Cardiac muscle cell (in vitro differentiated cells and primary cell): ENCODE data around the gene NEK7. TPM values are rescaled to one million over a fixed set of nuclear protein-coding genes. Genes with fewer than 3 reads are reported as not detected.
A peak's percentile ranks its signal among the peaks of the same experiment; 100 is the strongest.

Experiments
- DNase-seq, 2 donors: peaks; one replicate each; pipeline versions ENCODE4 v3.0.0 to v3.0.0-alpha.2; 2010 to 2017; ENCODE audit warnings: low read depth in 1 of 2, low spot score in 1 of 2
- H3K27ac ChIP-seq: fragments of 200-600 bp; sonication (generic); 2 replicates; pipeline ENCODE4 v1.5.1; 2016
- H3K27me3 ChIP-seq: fragments of 200-600 bp; sonication (generic); 2 replicates; pipeline ENCODE4 v1.6.0; 2016; ENCODE audit warnings: control low read depth
- H3K36me3 ChIP-seq: fragments of 200-600 bp; sonication (generic); 2 replicates; pipeline ENCODE4 v1.5.1; 2016; ENCODE audit warnings: control low read depth
- H3K4me1 ChIP-seq: fragments of 200-600 bp; sonication (generic); 2 replicates; pipeline ENCODE4 v1.8.1; 2017; ENCODE audit warnings: low read depth, mild to moderate bottlenecking, mixed run types
- H3K4me3 ChIP-seq: fragments of 200-600 bp; sonication (generic); 2 replicates; pipeline ENCODE4 v1.5.1; 2016; ENCODE audit warnings: mild to moderate bottlenecking
- H3K9me3 ChIP-seq: fragments of 200-600 bp; sonication (generic); 2 replicates; pipeline ENCODE4 v1.5.1; 2017; ENCODE audit warnings: low read depth, mild to moderate bottlenecking, control low read depth
- CTCF ChIP-seq: IDR thresholded peaks from 2 replicates; pipeline ENCODE4 v1.5.1; 2012; ENCODE audit warnings: low read depth, mild to moderate bottlenecking, low read length
- polyA plus RNA-seq: library from polyadenylated mRNA; unstranded; fragments of >200 nt; fragmentation: Nextera tagmentation; extraction: Ambion mirVana; gene quantifications from 2 replicates; pipeline ENCODE4 v1.2.1, GENCODE V29; 2016
- total RNA-seq: library from RNA; depleted of rRNA; stranded (reverse); fragments of >200 nt; gene quantifications from 2 replicates; pipeline ENCODE4 v1.2.3, GENCODE V29; 2016

NEK7 gene
- total and polyA plus RNA-seq, 2 experiments from 2014 or later = 46.1 to 63.1 TPM

- no peak overlapping the region for H3K27ac ChIP-seq
- no peak for TF ChIP-seq CTCF
- H3K9me3 ChIP-seq = no peaks in the 10 kb centered on the region
- H3K4me3 ChIP-seq = no peak overlapping the region
- no peak for DNase-seq
- H3K36me3 ChIP-seq = no peaks in the 10 kb centered on the region
- H3K4me1 ChIP-seq = peaks cover 8% of the 10 kb centered on the region
- no peaks in the 10 kb centered on the region for H3K27me3 ChIP-seq
Observed at GRCh38 chr1:198178615-198179014, 21.8 kb downstream of the NEK7 start.

- no peak for TF ChIP-seq CTCF
- H3K27ac ChIP-seq = no peak overlapping the region
- peaks cover 8% of the 10 kb centered on the region for H3K4me1 ChIP-seq
- no peak overlapping the region for H3K4me3 ChIP-seq
- peak in 1 of 2 donors; percentile 48 for DNase-seq
- H3K27me3 ChIP-seq = no peaks in the 10 kb centered on the region
- no peaks in the 10 kb centered on the region for H3K36me3 ChIP-seq
- H3K9me3 ChIP-seq = no peaks in the 10 kb centered on the region
Observed at GRCh38 chr1:198179556-198179981, 22.8 kb downstream of the NEK7 start.

GRCh38 chr1:198183605-198184004 is 26.8 kb downstream of the NEK7 start:
- no peak for TF ChIP-seq CTCF
- Histone ChIP-seq H3K4me3 (no peak overlapping the region), H3K36me3 (no peaks in the 10 kb centered on the region), H3K4me1 (no peaks in the 10 kb centered on the region), H3K9me3 (no peaks in the 10 kb centered on the region), H3K27ac (no peak overlapping the region), H3K27me3 (no peaks in the 10 kb centered on the region)
- DNase-seq = no peak

GRCh38 chr1:198184516-198184915 is 27.7 kb downstream of the NEK7 start:
- no peaks in the 10 kb centered on the region for H3K4me1 ChIP-seq
- no peak overlapping the region for H3K27ac ChIP-seq
- no peaks in the 10 kb centered on the region for H3K9me3 ChIP-seq
- H3K4me3 ChIP-seq = no peak overlapping the region
- H3K36me3 ChIP-seq = no peaks in the 10 kb centered on the region
- no peak for DNase-seq
- no peak for TF ChIP-seq CTCF
- H3K27me3 ChIP-seq = no peaks in the 10 kb centered on the region

- H3K4me3 ChIP-seq = no peak overlapping the region
- H3K27me3 ChIP-seq = no peaks in the 10 kb centered on the region
- no peak for TF ChIP-seq CTCF
- H3K9me3 ChIP-seq = no peaks in the 10 kb centered on the region
- DNase-seq = peak in 1 of 2 donors; percentile 46
- no peaks in the 10 kb centered on the region for H3K4me1 ChIP-seq
- H3K27ac ChIP-seq = no peak overlapping the region
- no peaks in the 10 kb centered on the region for H3K36me3 ChIP-seq
Observed at GRCh38 chr1:198185146-198185545, 28.3 kb downstream of the NEK7 start.

GRCh38 chr1:198185759-198186158 is 29.0 kb downstream of the NEK7 start:
- no peak for TF ChIP-seq CTCF
- no peaks in the 10 kb centered on the region for H3K27me3 ChIP-seq
- DNase-seq = no peak
- no peaks in the 10 kb centered on the region for H3K36me3 ChIP-seq
- no peaks in the 10 kb centered on the region for H3K9me3 ChIP-seq
- no peak overlapping the region for H3K27ac ChIP-seq
- H3K4me3 ChIP-seq = no peak overlapping the region
- no peaks in the 10 kb centered on the region for H3K4me1 ChIP-seq
